GM12878 (cell line): Measurements from ENCODE around the gene CIB2. TPM values are rescaled to one million over a fixed set of nuclear protein-coding genes. Genes with fewer than 3 reads are reported as not detected.

Source experiments
- ATAC-seq: fragments of 200-7000 bp; cut with Tn5 transposase; 3 replicates; pipeline ENCODE4 v1.9.1; 2020; ENCODE audit warnings: mild to moderate bottlenecking, moderate library complexity
- BruUV-seq: library from RNA; stranded (reverse); fragments of 400-500 nt; replicated peaks from 2 replicates; lab custom pipeline; 2021; lab: Mats Ljungman, UMichigan
- CTCF ChIA-PET: fragments of 300-600 bp; sonication (Branson Sonifier 250); formaldehyde crosslinking; extraction: SDS; loops from one replicate; lab custom pipeline; 2021; ENCODE audit warnings: inconsistent platforms; lab: Yijun Ruan, JAX
- POLR2A ChIA-PET: fragments of 350-600 bp; formaldehyde crosslinking; extraction: SDS; loops from one replicate; lab custom pipeline; 2021; ENCODE audit warnings: inconsistent platforms; lab: Charles Lee
- RAD21 ChIA-PET: fragments of 300-600 bp; sonication (Branson Sonifier 250); formaldehyde crosslinking; loops from one replicate; lab custom pipeline; 2023; ENCODE audit warnings: antibody characterized with exemption; ENCODE audit not compliant: unreplicated experiment; lab: Charles Lee
- SMC1A ChIA-PET: fragments of 300-600 bp; sonication (Branson Sonifier 250); formaldehyde crosslinking; loops from one replicate; lab custom pipeline; 2023; ENCODE audit not compliant: unreplicated experiment, uncharacterized antibody; lab: Charles Lee
- DNase-seq: peaks from one replicate; pipeline ENCODE4 v3.0.0-alpha.2; 2011; ENCODE audit warnings: low read depth, low spot score
- FAIRE-seq: peaks from 3 replicates; lab custom pipeline; 2011; peaks lifted over from hg19 to GRCh38; lab: Jason Lieb, UNC
- H2AFZ ChIP-seq: 2 replicates; pipeline ENCODE4 v1.6.0; 2011; ENCODE audit warnings: low read depth, low read length, control low read depth; ENCODE audit not compliant: control insufficient read depth
- H3K27ac ChIP-seq: 2 replicates; pipeline ENCODE4 v1.5.1; 2011; ENCODE audit warnings: control low read depth; ENCODE audit not compliant: control insufficient read depth, insufficient read depth
- H3K27me3 ChIP-seq, 2 experiments: replicated peaks in 1 of 2; 2 replicates each; pipeline versions ENCODE4 v1.6.0 to v1.6.1; 2011; ENCODE audit warnings: low read length in 1 of 2; ENCODE audit not compliant: control insufficient read depth in 2 of 2, insufficient read depth in 2 of 2
- H3K36me3 ChIP-seq, 2 experiments: 2 replicates each; pipeline ENCODE4 v1.5.1; 2011; ENCODE audit warnings: low read length in 1 of 2; ENCODE audit not compliant: control insufficient read depth in 2 of 2, insufficient read depth in 2 of 2
- H3K4me1 ChIP-seq: 2 replicates; pipeline ENCODE4 v1.6.1; 2011; ENCODE audit warnings: mild to moderate bottlenecking, low read length, moderate library complexity, mixed read lengths; ENCODE audit not compliant: control insufficient read depth, insufficient read depth
- H3K4me2 ChIP-seq: 2 replicates; pipeline ENCODE4 v1.6.0; 2011; ENCODE audit warnings: control low read depth; ENCODE audit not compliant: control insufficient read depth, insufficient read depth
- H3K4me3 ChIP-seq: fragments of 200-600 bp; sonication (generic); 2 replicates; pipeline ENCODE4 v1.5.1; 2016
- H3K79me2 ChIP-seq: 2 replicates; pipeline ENCODE4 v1.6.0; 2011; ENCODE audit warnings: low read length; ENCODE audit not compliant: control insufficient read depth, insufficient read depth
- H3K9ac ChIP-seq: 2 replicates; pipeline ENCODE4 v1.8.0; 2011; ENCODE audit warnings: low read length, control low read depth, mixed read lengths; ENCODE audit not compliant: control insufficient read depth, insufficient read depth
- H3K9me3 ChIP-seq: replicated peaks from 3 replicates; pipeline ENCODE4 v1.5.1; 2011; ENCODE audit warnings: mild to moderate bottlenecking, low read length; ENCODE audit not compliant: control insufficient read depth, insufficient read depth
- H4K20me1 ChIP-seq: 2 replicates; pipeline ENCODE4 v1.6.0; 2011; ENCODE audit not compliant: control insufficient read depth, insufficient read depth
- ASH2L ChIP-seq: fragments of 300-600, 200-600 bp; sonication (generic); IDR thresholded peaks from 2 replicates; pipeline ENCODE4 v1.6.1; 2017; ENCODE audit warnings: low read depth, mild to moderate bottlenecking, borderline replicate concordance
- BCL11A ChIP-seq: IDR thresholded peaks from 2 replicates; pipeline ENCODE4 v1.6.1; 2011; ENCODE audit warnings: low read depth, low read length
- E2F4 ChIP-seq: IDR thresholded peaks from 2 replicates; pipeline ENCODE4 v1.6.1; 2012; ENCODE audit warnings: low read depth, low read length, improper control_type of control experiment
- HDAC6 ChIP-seq: fragments of 200-600 bp; sonication (generic); IDR thresholded peaks from one replicate; pipeline ENCODE4 v1.8.0; 2017; ENCODE audit warnings: antibody characterized with exemption; ENCODE audit not compliant: unreplicated experiment
- HDGF ChIP-seq: fragments of 450-650 bp; IDR thresholded peaks from 2 replicates; pipeline ENCODE4 v1.6.1; 2016; ENCODE audit warnings: antibody characterized with exemption
- JUND ChIP-seq: IDR thresholded peaks from 2 replicates; pipeline ENCODE4 v1.6.1; 2012; ENCODE audit warnings: low read depth, mild to moderate bottlenecking, low read length, improper control_type of control experiment, moderate library complexity
- KAT2A ChIP-seq: conservative IDR thresholded peaks from 2 replicates; pipeline ENCODE4 v1.6.1; 2011; ENCODE audit warnings: low read depth, low read length; ENCODE audit not compliant: control insufficient read depth
- PAX5 ChIP-seq: IDR thresholded peaks from 2 replicates; pipeline ENCODE4 v1.6.1; 2011; ENCODE audit warnings: low read depth, low read length, borderline replicate concordance
- PBX3 ChIP-seq: IDR thresholded peaks from 2 replicates; pipeline ENCODE4 v1.6.1; 2011; ENCODE audit warnings: mild to moderate bottlenecking, low read depth, low read length, moderate library complexity; ENCODE audit not compliant: insufficient replicate concordance
- SIX5 ChIP-seq: IDR thresholded peaks from 2 replicates; pipeline ENCODE4 v1.6.1; 2011; ENCODE audit warnings: mild to moderate bottlenecking, low read depth, low read length, moderate library complexity; ENCODE audit not compliant: severe bottlenecking
- ZBTB11 ChIP-seq: fragments of 450-650 bp; formaldehyde crosslinking; IDR thresholded peaks from 2 replicates; pipeline ENCODE4 v1.5.0; 2022; ENCODE audit warnings: mild to moderate bottlenecking, missing genetic modification characterization
- ZNF217 ChIP-seq: fragments of 450-650 bp; IDR thresholded peaks from 2 replicates; pipeline ENCODE4 v1.6.1; 2017; ENCODE audit warnings: antibody characterized with exemption, mild to moderate bottlenecking
- ZNF592 ChIP-seq: fragments of 450-650 bp; IDR thresholded peaks from 2 replicates; pipeline ENCODE4 v1.6.1; 2017; ENCODE audit warnings: mild to moderate bottlenecking, moderate library complexity
- WGBS: methylation state at CpG from one replicate; pipeline ENCODE4 v1.1.6; 2016; ENCODE audit warnings: low lambda C conversion rate; ENCODE audit not compliant: insufficient replicate concordance, insufficient coverage; ENCODE audit errors: missing lambda C conversion rate; 5-methylcytosine and 5-hydroxymethylcytosine counted together
- in situ Hi-C: fragments of 300-500 bp; cut with MboI; formaldehyde crosslinking; loops from 9 replicates; pipeline ENCODE4 v1.14.3; 2018; ENCODE audit warnings: mixed read lengths
- intact Hi-C: fragments of 100-400 bp; cut with micrococcal nuclease; formaldehyde crosslinking; loops from one replicate; pipeline ENCODE4 v1.14.2; 2022; ENCODE audit not compliant: unreplicated experiment
- polyA plus RNA-seq, 11 experiments: library from polyadenylated mRNA; depleted of rRNA in 4 of 11; unstranded in 6 of 11; stranded (reverse) in 5 of 11; fragments of >200 nt; fragmentation: Nextera tagmentation in 4 of 11; fragmentation: Illumina TruSeq in 1 of 11; extraction: Ambion mirVana in 4 of 11; extraction: Trizol in 1 of 11; gene quantifications; 1 replicate in 1 of 11; 2 replicates in 10 of 11; pipeline versions ENCODE4 v1.2.1 to v1.2.3, GENCODE V29; 2011 to 2016; ENCODE audit warnings: inconsistent platforms in 2 of 11, missing spikeins in 2 of 11, low read depth in 1 of 11
- total RNA-seq, 4 experiments: library from RNA; depleted of rRNA in 3 of 4; stranded (reverse); fragments of >200 nt in 3 of 4; fragmentation: Illumina TruSeq in 1 of 4; extraction: Trizol in 1 of 4; gene quantifications; 2 replicates each; pipeline versions ENCODE4 v1.2.1 to v1.2.3, GENCODE V29; 2013 to 2021

The CIB2 gene
- total and polyA plus RNA-seq, 10 of the 15 experiments (the other 5 are each of a cell fraction or from before 2014, with no cell fraction given): 0.56 to 12.1 (median 7.1) TPM

- Histone ChIP-seq H3K4me3 (no peak overlapping the region), H3K9ac (no peak overlapping the region), H3K4me2 (no peak overlapping the region), H3K9me3 (no peaks in the 10 kb centered on the region), H3K27ac (no peak overlapping the region), H3K27me3 (no peaks in the 10 kb centered on the region), H4K20me1 (no peaks in the 10 kb centered on the region), H3K36me3 (no peaks in the 10 kb centered on the region), H3K4me1 (peaks cover 11% of the 10 kb centered on the region), H3K79me2 (no peaks in the 10 kb centered on the region), H2AFZ (no peak overlapping the region)
- WGBS: 68% methylated on average over 6 of the region's 6 CpGs
- intact Hi-C loops: loop anchor here (5.0 kb wide), 2 partner anchors 312 to 372 kb away; no protein-coding TSS in a partner anchor
- RAD21 ChIA-PET: interaction anchor here (1.1 to 10.3 kb wide), 9 partner anchors 39 to 151 kb away, joined by 3 to 157 read pairs (median 31); no protein-coding TSS in a partner anchor
- POLR2A ChIA-PET: interaction anchor here (0.5 kb wide), 1 partner anchor 142 kb away, joined by 3 read pairs; no protein-coding TSS in a partner anchor
- ATAC-seq (no peak), DNase-seq (no peak), FAIRE-seq (no peak)
- no TSS peak for BruUV-seq
- SMC1A ChIA-PET: interaction anchor here (0.5 to 13.4 kb wide), 9 partner anchors 13 to 153 kb away, joined by 3 to 184 read pairs (median 29); partner anchors contain the start of gene TBC1D2B
- CTCF ChIA-PET: interaction anchor here (1.2 to 14.0 kb wide), 13 partner anchors 22 to 153 kb away, joined by 3 to 327 read pairs (median 60); partner anchors contain the start of genes CIB2 and TBC1D2B
- in situ Hi-C loops: loop anchor here (5.0 to 10.0 kb wide), 4 partner anchors 87 to 605 kb away; no protein-coding TSS in a partner anchor
- no peak for TF ChIP-seq ZBTB11 (CRISPR knock-in tag)
- no peak for TF ChIP-seq PBX3
- no peak for TF ChIP-seq ZNF592
- no peak for TF ChIP-seq PAX5
- no peak for TF ChIP-seq HDAC6
- TF ChIP-seq SIX5: no peak
- TF ChIP-seq HDGF: no peak
- no peak for TF ChIP-seq ASH2L
- no peak for TF ChIP-seq KAT2A
- no peak for TF ChIP-seq JUND
- TF ChIP-seq ZNF217: no peak
- no peak for TF ChIP-seq BCL11A
- TF ChIP-seq E2F4: no peak
These were observed 21.1 kb downstream of the CIB2 start for GRCh38 chr15:78110096-78110495.
